ENCODE measurements around the gene ALG10B.
"Not testable (repeated sequence)": the region's sequence is repeated elsewhere in the genome, so short reads cannot be mapped to it uniquely, and the experiment has no call there.

ALG10B gene

DNA sequence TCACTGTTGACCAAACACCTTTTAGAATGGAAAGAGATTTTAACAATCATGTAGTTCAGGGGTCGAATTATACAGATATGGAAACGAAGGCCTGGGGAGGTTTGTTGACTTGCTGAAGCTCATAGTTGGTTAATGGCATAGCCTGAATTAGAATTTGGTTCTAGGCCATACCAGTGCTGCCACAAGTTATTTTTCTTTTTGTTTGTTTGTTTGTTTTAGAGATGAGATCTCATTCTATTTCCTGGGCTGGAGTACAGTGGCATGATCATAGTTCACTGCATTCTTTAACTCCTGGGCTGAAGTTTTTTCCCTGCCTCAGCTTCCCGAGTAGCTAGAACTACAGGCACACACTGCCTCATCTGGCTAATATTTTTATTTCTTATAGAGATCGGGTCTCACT, 25.4 kb upstream of the ALG10B start:
- no peak for TF ChIP-seq CTCF (IDR thresholded peaks at IDR 0.05; ENCODE audit: borderline replicate concordance, insufficient read depth, low read depth, low read length)

GRCh38 chr12:38302972-38303371, 13.6 kb upstream of the ALG10B start:
- H3K4me3 ChIP-seq (ENCODE audit: low read depth, low read length), result not testable (repeated sequence)

More for the DNA sequence above, 25.4 kb upstream of the ALG10B start:
- no peak overlapping the region for H3K4me3 ChIP-seq (ENCODE audit: low read depth, low read length)

GRCh38 chr12:38321966-38322365, 5.4 kb downstream of the ALG10B start:
- H3K4me3 ChIP-seq (ENCODE audit: low read depth, low read length), result not testable (repeated sequence)

GRCh38 chr12:38324912-38325311, 8.3 kb downstream of the ALG10B start:
- TF ChIP-seq CTCF (IDR thresholded peaks at IDR 0.05; ENCODE audit: borderline replicate concordance, insufficient read depth, low read depth, low read length), result no peak
- no peak overlapping the region for H3K4me3 ChIP-seq (ENCODE audit: low read depth, low read length)

GRCh38 chr12:38327356-38327755, 10.8 kb downstream of the ALG10B start:
- no peak for TF ChIP-seq CTCF (IDR thresholded peaks at IDR 0.05; ENCODE audit: borderline replicate concordance, insufficient read depth, low read depth, low read length)

GRCh38 chr12:38328306-38328895, 11.8 kb downstream of the ALG10B start:
- H3K4me3 ChIP-seq (ENCODE audit: low read depth, low read length), result no peak overlapping the region
- no peak for TF ChIP-seq CTCF (IDR thresholded peaks at IDR 0.05; ENCODE audit: borderline replicate concordance, insufficient read depth, low read depth, low read length)

More at GRCh38 chr12:38327356-38327755, 10.8 kb downstream of the ALG10B start:
- H3K4me3 ChIP-seq (ENCODE audit: low read depth, low read length), result no peak overlapping the region

- not testable (repeated sequence) for H3K4me3 ChIP-seq (ENCODE audit: low read depth, low read length)
Measured at GRCh38 chr12:38330414-38330813, 13.8 kb downstream of the ALG10B start.

DNA sequence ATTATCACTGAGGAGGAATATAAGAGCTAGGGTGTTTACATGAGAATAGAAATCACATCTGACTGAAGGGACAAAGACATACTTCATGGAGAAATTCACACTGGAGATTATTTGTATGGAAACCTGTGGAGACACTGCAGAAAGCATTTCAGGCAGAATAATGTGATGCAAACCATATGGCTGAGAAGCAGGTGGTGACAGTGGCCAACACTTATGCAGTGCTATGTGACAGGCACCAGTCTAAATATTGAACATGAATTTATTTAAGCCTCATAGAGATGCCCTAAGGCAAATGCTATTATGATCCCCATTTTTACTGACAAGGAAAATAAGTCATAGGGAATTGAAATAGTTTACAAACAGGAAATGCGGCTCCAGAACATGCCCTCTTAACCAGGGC, 16.2 kb downstream of the ALG10B start:
- no peak for TF ChIP-seq CTCF (IDR thresholded peaks at IDR 0.05; ENCODE audit: borderline replicate concordance, insufficient read depth, low read depth, low read length)
- H3K4me3 ChIP-seq (ENCODE audit: low read depth, low read length), result no peak overlapping the region

DNA sequence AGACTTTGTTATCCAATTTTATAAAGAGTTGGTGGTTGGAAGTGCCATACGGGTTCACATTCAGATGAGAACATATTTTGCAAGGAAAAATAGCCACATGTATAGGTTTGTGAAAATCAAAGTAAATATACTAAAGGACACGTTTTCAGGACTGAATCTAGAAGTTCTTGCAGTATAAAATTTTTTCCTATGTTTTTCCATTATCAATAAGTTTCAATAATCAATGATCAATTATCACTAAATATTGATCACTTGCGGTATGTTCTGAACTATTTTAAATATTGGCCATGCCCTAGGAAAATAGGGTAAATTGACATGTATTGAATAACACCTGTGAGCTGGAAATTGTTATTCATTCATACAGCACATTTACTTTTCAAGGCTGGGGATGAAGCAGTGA, 25.9 kb downstream of the ALG10B start:
- H3K4me3 ChIP-seq (ENCODE audit: low read depth, low read length), result no peak overlapping the region
- no peak for TF ChIP-seq CTCF (IDR thresholded peaks at IDR 0.05; ENCODE audit: borderline replicate concordance, insufficient read depth, low read depth, low read length)

DNA sequence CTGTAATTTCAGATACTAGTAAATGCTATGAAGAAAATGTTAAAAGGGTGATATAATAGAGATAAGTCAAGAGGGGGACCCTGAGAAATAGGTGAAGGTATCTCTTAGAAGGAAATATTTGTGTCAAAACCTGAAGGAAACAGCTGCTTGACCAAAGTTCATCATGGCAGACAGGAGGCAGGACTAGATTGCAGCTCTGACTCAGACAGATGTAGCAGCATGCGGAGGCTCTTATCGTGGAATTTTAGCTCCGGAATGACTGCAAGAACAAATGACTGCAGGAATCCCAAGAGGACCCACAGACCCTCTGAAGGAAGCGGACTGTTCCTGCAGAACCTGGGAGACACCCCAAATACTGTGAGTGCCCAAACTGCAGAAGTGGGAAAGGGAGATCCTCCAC, 26.7 kb downstream of the ALG10B start:
- not testable (repeated sequence) for H3K4me3 ChIP-seq (ENCODE audit: low read depth, low read length)

GRCh38 chr12:38343916-38344315, 27.3 kb downstream of the ALG10B start:
- not testable (repeated sequence) for H3K4me3 ChIP-seq (ENCODE audit: low read depth, low read length)
